Raji (cell line): Measurements from ENCODE around the gene CACNG7.

Experiments used
- POLR2A ChIP-seq: IDR thresholded peaks from 2 replicates; pipeline ENCODE4 v1.6.1; 2011; ENCODE audit warnings: low read depth, low read length, control low read depth; ENCODE audit not compliant: insufficient read depth

Gene CACNG7

DNA sequence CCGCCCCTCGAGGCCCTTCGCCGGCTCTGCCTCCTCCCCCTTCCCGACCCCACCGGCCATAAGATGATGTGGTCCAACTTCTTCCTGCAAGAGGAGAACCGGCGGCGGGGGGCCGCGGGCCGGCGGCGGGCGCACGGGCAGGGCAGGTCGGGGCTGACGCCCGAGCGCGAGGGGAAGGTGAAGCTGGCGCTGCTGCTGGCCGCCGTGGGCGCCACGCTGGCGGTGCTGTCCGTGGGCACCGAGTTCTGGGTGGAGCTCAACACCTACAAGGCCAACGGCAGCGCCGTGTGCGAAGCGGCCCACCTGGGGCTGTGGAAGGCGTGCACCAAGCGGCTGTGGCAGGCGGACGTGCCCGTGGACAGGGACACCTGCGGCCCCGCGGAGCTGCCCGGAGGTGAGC lies 83.7 kb downstream of the CACNG7 start:
- TF ChIP-seq POLR2A, result no peak

DNA sequence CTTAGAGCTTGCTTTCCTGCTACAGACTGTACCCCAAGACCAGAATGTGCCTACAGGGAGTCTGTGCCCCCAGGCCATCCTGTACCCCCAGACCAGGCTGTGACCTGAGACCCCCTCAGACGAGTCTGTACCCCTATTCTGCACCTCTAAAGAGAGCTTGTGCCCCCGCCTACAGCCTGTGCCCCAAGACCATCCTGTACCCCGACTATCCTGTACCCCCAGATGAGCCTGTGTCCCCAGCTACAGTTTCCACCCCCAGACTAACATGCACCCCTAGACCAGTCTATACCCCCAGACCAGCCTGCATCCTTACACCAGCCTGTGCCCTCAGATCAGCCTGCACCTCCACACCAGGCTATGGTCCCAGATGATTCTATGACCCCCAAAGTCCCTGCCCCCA lies 84.4 kb downstream of the CACNG7 start:
- TF ChIP-seq POLR2A, result no peak
